HG02938 (cell line): ENCODE data around the gene HSP90B1.

ENCODE experiments used
- ATAC-seq: cut with Tn5 transposase; IDR thresholded peaks from one replicate; pipeline ENCODE4 v1.9.1; 2021; ENCODE audit warnings: mild to moderate bottlenecking, moderate library complexity; ENCODE audit not compliant: unreplicated experiment

The HSP90B1 gene

GRCh38 chr12:103929046-103929783, 995 bp upstream of the HSP90B1 start:
- peak; percentile 21 for ATAC-seq

- no peak for ATAC-seq
Observed at GRCh38 chr12:103929784-103930033, 501 bp upstream of the HSP90B1 start.

- no peak for ATAC-seq
Observed at GRCh38 chr12:103930787-103931735, 851 bp downstream of the HSP90B1 start.

- ATAC-seq = no peak
Observed at GRCh38 chr12:103933237-103933636, 3.0 kb downstream of the HSP90B1 start.

- no peak for ATAC-seq
Observed at GRCh38 chr12:103936679-103937078, 6.5 kb downstream of the HSP90B1 start.

- no peak for ATAC-seq
Observed at GRCh38 chr12:103944964-103945363, 14.8 kb downstream of the HSP90B1 start.

GRCh38 chr12:103947871-103948555, 17.8 kb downstream of the HSP90B1 start:
- no peak for ATAC-seq

- ATAC-seq = no peak
Observed at GRCh38 chr12:103948746-103949406, 18.7 kb downstream of the HSP90B1 start.

- no peak for ATAC-seq
Observed at GRCh38 chr12:103952497-103952896, 22.3 kb downstream of the HSP90B1 start.

- ATAC-seq = no peak
Observed at GRCh38 chr12:103955811-103956508, 25.8 kb downstream of the HSP90B1 start.

GRCh38 chr12:103956509-103957027, 26.4 kb downstream of the HSP90B1 start:
- ATAC-seq = peak; percentile 25

GRCh38 chr12:103957865-103958388, 27.7 kb downstream of the HSP90B1 start:
- no peak for ATAC-seq

- ATAC-seq = no peak
Observed at GRCh38 chr12:103958621-103959020, 28.4 kb downstream of the HSP90B1 start.

GRCh38 chr12:103960616-103961227, 30.5 kb downstream of the HSP90B1 start:
- ATAC-seq = no peak

- ATAC-seq = no peak
Observed at GRCh38 chr12:103962493-103962892, 32.3 kb downstream of the HSP90B1 start.

GRCh38 chr12:103964805-103965204, 34.6 kb downstream of the HSP90B1 start:
- ATAC-seq = no peak

GRCh38 chr12:103965255-103965589, 35.0 kb downstream of the HSP90B1 start:
- ATAC-seq = no peak

GRCh38 chr12:103965590-103966504, 35.6 kb downstream of the HSP90B1 start, which contains the start of gene TDG:
TDG (plus strand) TSS chr12:103965872; CDS start chr12:103966038, 166 bp downstream.
- ATAC-seq = peak; percentile 91
